ENCODE results near the gene CFAP299.

The CFAP299 gene

GRCh38 chr4:80576796-80577195 is 241.3 kb downstream of the CFAP299 start:
- no peak overlapping the region for H3K4me3 ChIP-seq (ENCODE audit: low read length)
- H3K4me1 ChIP-seq (ENCODE audit: control insufficient read depth, insufficient read depth, low read length): no peaks in the 10 kb centered on the region
- H3K9ac ChIP-seq (ENCODE audit: low read depth, low read length): no peak overlapping the region
- H3K27me3 ChIP-seq (ENCODE audit: control insufficient read depth, insufficient read depth, low read length): no peaks in the 10 kb centered on the region
- no peak overlapping the region for H3K4me2 ChIP-seq (ENCODE audit: low read length)
- no peaks in the 10 kb centered on the region for H3K9me3 ChIP-seq (replicated peaks; ENCODE audit: low read length)
- no peaks in the 10 kb centered on the region for H3K36me3 ChIP-seq (ENCODE audit: insufficient read depth, low read length)

- Histone ChIP-seq H3K4me2 (ENCODE audit: low read length) (no peak overlapping the region), H3K27me3 (ENCODE audit: control insufficient read depth, insufficient read depth, low read length) (no peaks in the 10 kb centered on the region), H3K9ac (ENCODE audit: low read depth, low read length) (no peak overlapping the region), H3K4me3 (ENCODE audit: low read length) (no peak overlapping the region), H3K9me3 (replicated peaks; ENCODE audit: low read length) (no peaks in the 10 kb centered on the region), H3K36me3 (ENCODE audit: insufficient read depth, low read length) (no peaks in the 10 kb centered on the region), H3K4me1 (ENCODE audit: control insufficient read depth, insufficient read depth, low read length) (no peaks in the 10 kb centered on the region)
These were observed 242.5 kb downstream of the CFAP299 start for GRCh38 chr4:80578001-80578400.

GRCh38 chr4:80585542-80585941 is 250.0 kb downstream of the CFAP299 start:
- Histone ChIP-seq H3K9ac (ENCODE audit: low read depth, low read length) (no peak overlapping the region), H3K4me1 (ENCODE audit: control insufficient read depth, insufficient read depth, low read length) (no peaks in the 10 kb centered on the region), H3K4me3 (ENCODE audit: low read length) (no peak overlapping the region), H3K36me3 (ENCODE audit: insufficient read depth, low read length) (no peaks in the 10 kb centered on the region), H3K4me2 (ENCODE audit: low read length) (no peak overlapping the region), H3K27me3 (ENCODE audit: control insufficient read depth, insufficient read depth, low read length) (no peaks in the 10 kb centered on the region), H3K9me3 (replicated peaks; ENCODE audit: low read length) (no peaks in the 10 kb centered on the region)

- Histone ChIP-seq H3K9ac (ENCODE audit: low read depth, low read length) (no peak overlapping the region), H3K4me2 (ENCODE audit: low read length) (no peak overlapping the region), H3K4me3 (ENCODE audit: low read length) (no peak overlapping the region), H3K9me3 (replicated peaks; ENCODE audit: low read length) (no peaks in the 10 kb centered on the region), H3K4me1 (ENCODE audit: control insufficient read depth, insufficient read depth, low read length) (no peaks in the 10 kb centered on the region), H3K27me3 (ENCODE audit: control insufficient read depth, insufficient read depth, low read length) (no peaks in the 10 kb centered on the region), H3K36me3 (ENCODE audit: insufficient read depth, low read length) (no peaks in the 10 kb centered on the region)
These were observed 251.2 kb downstream of the CFAP299 start for GRCh38 chr4:80586716-80587115.

DNA sequence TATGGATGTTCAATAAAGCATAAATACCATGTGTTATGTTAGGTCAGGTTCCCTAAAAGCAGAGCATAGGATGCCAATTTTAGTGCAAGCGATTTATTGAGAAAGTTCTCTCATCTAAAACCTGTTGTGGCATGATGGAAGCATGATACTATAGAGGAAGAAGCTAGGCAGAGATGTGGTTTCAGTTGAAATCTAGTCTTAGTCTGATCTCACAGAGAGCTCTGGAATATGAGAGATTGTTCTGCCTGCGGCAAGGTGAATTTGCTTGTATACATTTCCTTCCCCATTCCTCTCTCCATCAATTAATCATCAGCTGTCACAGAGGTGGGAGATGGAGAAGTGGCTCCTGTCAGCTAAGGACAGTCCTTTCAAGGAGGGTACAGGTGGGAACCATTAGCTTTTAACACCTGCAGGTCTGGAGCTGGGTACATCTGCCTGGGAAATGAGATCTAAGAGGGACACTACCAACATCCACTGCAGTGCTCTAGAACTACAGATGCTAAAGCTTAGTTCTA is 252.4 kb downstream of the CFAP299 start:
- Histone ChIP-seq H3K4me3 (ENCODE audit: low read length) (no peak overlapping the region), H3K36me3 (ENCODE audit: insufficient read depth, low read length) (no peaks in the 10 kb centered on the region), H3K9me3 (replicated peaks; ENCODE audit: low read length) (no peaks in the 10 kb centered on the region), H3K9ac (ENCODE audit: low read depth, low read length) (no peak overlapping the region), H3K27me3 (ENCODE audit: control insufficient read depth, insufficient read depth, low read length) (no peaks in the 10 kb centered on the region), H3K4me1 (ENCODE audit: control insufficient read depth, insufficient read depth, low read length) (no peaks in the 10 kb centered on the region), H3K4me2 (ENCODE audit: low read length) (no peak overlapping the region)

GRCh38 chr4:80592950-80593349 is 257.4 kb downstream of the CFAP299 start:
- Histone ChIP-seq H3K27me3 (ENCODE audit: control insufficient read depth, insufficient read depth, low read length) (no peaks in the 10 kb centered on the region), H3K36me3 (ENCODE audit: insufficient read depth, low read length) (no peaks in the 10 kb centered on the region), H3K9ac (ENCODE audit: low read depth, low read length) (no peak overlapping the region), H3K4me3 (ENCODE audit: low read length) (no peak overlapping the region), H3K4me2 (ENCODE audit: low read length) (no peak overlapping the region), H3K9me3 (replicated peaks; ENCODE audit: low read length) (no peaks in the 10 kb centered on the region), H3K4me1 (ENCODE audit: control insufficient read depth, insufficient read depth, low read length) (no peaks in the 10 kb centered on the region)

GRCh38 chr4:80594701-80595100 is 259.2 kb downstream of the CFAP299 start:
- Histone ChIP-seq H3K4me1 (ENCODE audit: control insufficient read depth, insufficient read depth, low read length) (no peaks in the 10 kb centered on the region), H3K4me3 (ENCODE audit: low read length) (no peak overlapping the region), H3K4me2 (ENCODE audit: low read length) (no peak overlapping the region), H3K27me3 (ENCODE audit: control insufficient read depth, insufficient read depth, low read length) (no peaks in the 10 kb centered on the region), H3K9ac (ENCODE audit: low read depth, low read length) (no peak overlapping the region), H3K9me3 (replicated peaks; ENCODE audit: low read length) (no peaks in the 10 kb centered on the region), H3K36me3 (ENCODE audit: insufficient read depth, low read length) (no peaks in the 10 kb centered on the region)

DNA sequence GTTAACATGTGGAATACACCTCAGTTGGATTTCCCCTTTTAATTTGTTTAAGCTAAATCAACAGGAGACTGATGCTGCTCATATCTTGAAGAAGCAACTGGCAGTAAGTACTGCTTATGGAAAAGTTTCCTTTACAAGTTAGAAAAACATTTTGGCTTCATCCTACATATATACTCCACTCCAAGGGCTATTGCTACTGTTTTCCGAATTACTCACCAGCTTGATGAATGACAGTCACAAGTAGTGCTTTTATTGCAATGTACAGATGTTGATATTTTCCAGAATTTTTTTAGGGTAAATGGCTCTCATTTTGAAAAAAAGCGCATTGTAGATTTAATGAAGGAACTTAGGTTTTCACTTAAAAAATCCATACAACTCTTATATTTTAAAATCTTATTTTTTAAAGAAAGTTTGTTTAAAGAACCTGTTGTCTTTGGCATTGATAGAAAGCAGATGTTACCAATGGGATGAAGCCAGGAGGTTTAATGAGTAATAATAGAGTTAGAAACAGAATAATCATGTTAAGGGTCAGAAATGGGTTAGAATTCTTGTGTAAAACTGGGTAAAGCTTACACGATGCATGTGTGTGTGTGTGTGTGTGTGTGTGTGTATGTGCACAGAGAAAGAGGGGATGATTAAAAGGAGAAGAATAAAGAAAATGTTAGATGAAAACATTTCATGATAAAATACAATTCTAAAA is 272.9 kb downstream of the CFAP299 start:
- H3K4me3 ChIP-seq (ENCODE audit: low read length): no peak overlapping the region
- H3K4me2 ChIP-seq (ENCODE audit: low read length): no peak overlapping the region
- peaks cover 6% of the 10 kb centered on the region for H3K27me3 ChIP-seq (ENCODE audit: control insufficient read depth, insufficient read depth, low read length)
- H3K9ac ChIP-seq (ENCODE audit: low read depth, low read length): no peak overlapping the region
- H3K9me3 ChIP-seq (replicated peaks; ENCODE audit: low read length): no peaks in the 10 kb centered on the region
- no peaks in the 10 kb centered on the region for H3K4me1 ChIP-seq (ENCODE audit: control insufficient read depth, insufficient read depth, low read length)
- no peaks in the 10 kb centered on the region for H3K36me3 ChIP-seq (ENCODE audit: insufficient read depth, low read length)

GRCh38 chr4:80610199-80610598 is 274.7 kb downstream of the CFAP299 start:
- no peak overlapping the region for H3K4me3 ChIP-seq (ENCODE audit: low read length)
- peaks cover 6% of the 10 kb centered on the region for H3K27me3 ChIP-seq (ENCODE audit: control insufficient read depth, insufficient read depth, low read length)
- H3K9me3 ChIP-seq (replicated peaks; ENCODE audit: low read length): no peaks in the 10 kb centered on the region
- H3K36me3 ChIP-seq (ENCODE audit: insufficient read depth, low read length): no peaks in the 10 kb centered on the region
- H3K4me2 ChIP-seq (ENCODE audit: low read length): no peak overlapping the region
- no peak overlapping the region for H3K9ac ChIP-seq (ENCODE audit: low read depth, low read length)
- no peaks in the 10 kb centered on the region for H3K4me1 ChIP-seq (ENCODE audit: control insufficient read depth, insufficient read depth, low read length)

DNA sequence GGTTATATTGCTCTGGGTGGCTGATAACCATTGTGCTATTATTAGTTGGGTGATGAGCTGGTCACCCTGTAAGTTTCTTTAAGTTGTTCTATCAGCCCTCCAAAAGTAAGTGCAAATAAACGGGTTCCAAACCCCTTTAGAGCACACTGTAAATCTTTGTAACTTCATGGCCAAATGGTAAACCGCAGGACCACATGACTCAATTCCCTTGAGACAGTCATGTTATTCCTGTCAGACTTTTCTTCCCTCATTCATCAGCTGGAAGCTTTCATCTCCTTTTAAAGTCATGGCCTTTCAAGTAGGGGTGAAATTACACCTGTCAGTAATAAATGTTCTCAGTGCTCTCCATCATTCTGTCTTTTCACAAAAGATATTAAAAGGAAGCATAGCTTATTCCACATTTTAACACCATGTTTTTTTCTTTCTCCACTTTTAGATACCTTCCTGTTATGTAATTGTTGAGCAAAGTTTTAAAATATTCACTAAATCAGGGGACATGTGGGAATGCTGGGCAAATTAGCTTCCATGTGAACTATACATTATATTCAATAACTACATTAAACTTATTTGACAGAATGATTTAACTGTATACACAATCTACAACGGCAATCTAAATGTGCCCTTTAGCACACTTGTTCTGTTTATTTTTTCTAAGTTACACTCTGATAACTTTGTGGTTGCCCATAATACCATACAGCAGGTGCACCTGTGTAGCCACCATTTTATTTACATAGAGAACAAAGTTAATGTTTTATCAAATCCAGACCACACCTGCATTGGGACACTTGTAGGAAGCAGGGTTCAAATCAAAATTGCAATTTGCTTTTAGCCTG is 275.5 kb downstream of the CFAP299 start:
- Histone ChIP-seq H3K9ac (ENCODE audit: low read depth, low read length) (no peak overlapping the region), H3K4me1 (ENCODE audit: control insufficient read depth, insufficient read depth, low read length) (no peaks in the 10 kb centered on the region), H3K27me3 (ENCODE audit: control insufficient read depth, insufficient read depth, low read length) (peaks cover 6% of the 10 kb centered on the region), H3K4me2 (ENCODE audit: low read length) (no peak overlapping the region), H3K36me3 (ENCODE audit: insufficient read depth, low read length) (no peaks in the 10 kb centered on the region), H3K9me3 (replicated peaks; ENCODE audit: low read length) (no peaks in the 10 kb centered on the region), H3K4me3 (ENCODE audit: low read length) (no peak overlapping the region)

DNA sequence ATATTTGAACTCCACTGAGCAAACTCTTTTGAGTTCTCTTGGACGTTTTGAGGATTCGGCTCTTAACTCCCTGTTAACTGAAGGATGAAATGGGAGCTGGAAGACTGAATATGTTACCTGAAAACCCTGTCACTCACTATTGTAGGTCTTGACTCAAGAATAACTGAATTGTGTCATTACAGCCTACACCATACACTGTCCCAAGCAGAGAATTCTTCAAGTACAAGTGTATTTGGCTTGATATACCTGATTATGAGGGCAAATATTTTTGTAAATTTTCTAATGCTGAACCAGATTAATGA is 276.1 kb downstream of the CFAP299 start:
- Histone ChIP-seq H3K36me3 (ENCODE audit: insufficient read depth, low read length) (no peaks in the 10 kb centered on the region), H3K4me3 (ENCODE audit: low read length) (no peak overlapping the region), H3K4me1 (ENCODE audit: control insufficient read depth, insufficient read depth, low read length) (no peaks in the 10 kb centered on the region), H3K27me3 (ENCODE audit: control insufficient read depth, insufficient read depth, low read length) (peaks cover 6% of the 10 kb centered on the region), H3K9ac (ENCODE audit: low read depth, low read length) (no peak overlapping the region), H3K4me2 (ENCODE audit: low read length) (no peak overlapping the region), H3K9me3 (replicated peaks; ENCODE audit: low read length) (no peaks in the 10 kb centered on the region)

DNA sequence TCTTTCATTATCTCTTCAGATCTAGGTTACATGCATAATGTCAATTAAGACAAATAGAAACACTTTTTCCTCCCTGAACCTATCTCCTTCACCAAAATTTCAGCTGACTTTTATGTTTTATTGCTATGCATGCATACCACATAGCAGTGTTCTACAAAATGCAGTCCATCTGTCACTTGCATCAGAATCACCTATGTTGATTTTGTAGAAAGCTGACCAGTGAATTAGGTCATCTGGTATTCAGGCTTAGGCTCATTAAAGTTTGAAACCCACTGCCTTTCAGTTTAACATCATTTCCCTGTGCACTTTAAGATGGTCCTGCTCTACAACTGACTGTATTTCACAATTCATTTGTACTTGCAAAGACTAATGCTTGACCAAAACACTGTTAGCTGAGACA is 277.9 kb downstream of the CFAP299 start:
- Histone ChIP-seq H3K4me3 (ENCODE audit: low read length) (no peak overlapping the region), H3K9ac (ENCODE audit: low read depth, low read length) (no peak overlapping the region), H3K27me3 (ENCODE audit: control insufficient read depth, insufficient read depth, low read length) (peaks cover 6% of the 10 kb centered on the region), H3K4me2 (ENCODE audit: low read length) (no peak overlapping the region), H3K36me3 (ENCODE audit: insufficient read depth, low read length) (no peaks in the 10 kb centered on the region), H3K9me3 (replicated peaks; ENCODE audit: low read length) (no peaks in the 10 kb centered on the region), H3K4me1 (ENCODE audit: control insufficient read depth, insufficient read depth, low read length) (no peaks in the 10 kb centered on the region)

All from skeletal muscle satellite cell (primary cell).